ENCODE data around the gene MLXIP.

The MLXIP gene

GRCh38 chr12:122030424-122031035 lies 48.0 kb upstream of the MLXIP start:
- no peaks in the 10 kb centered on the region for H3K9me3 ChIP-seq (ENCODE audit: insufficient read depth, low read length, severe bottlenecking)
- H3K9ac ChIP-seq (ENCODE audit: low read depth, low read length) = no peak overlapping the region
- H2AFZ ChIP-seq (ENCODE audit: low read depth, low read length) = no peak overlapping the region
- no peak for DNase-seq
- no peak overlapping the region for H3K27ac ChIP-seq (ENCODE audit: low read length)
- H3K36me3 ChIP-seq (ENCODE audit: insufficient read depth, low read length) = peaks cover 56% of the 10 kb centered on the region
- peak; percentile 29; the same call in 1 of the 3 replicates for ATAC-seq (ENCODE audit: insufficient read depth, low read depth)
- peaks cover 100% of the 10 kb centered on the region for H3K79me2 ChIP-seq (ENCODE audit: insufficient read depth, low read length)
- peaks cover 81% of the 10 kb centered on the region for H4K20me1 ChIP-seq (ENCODE audit: insufficient read depth, low read length)
- H3K4me1 ChIP-seq (ENCODE audit: insufficient read depth, low read length) = peaks cover 20% of the 10 kb centered on the region
- H3K4me3 ChIP-seq (ENCODE audit: low read depth in 1 of 2, low read length in 2 of 2) = no peak overlapping the region
- no peak for TF ChIP-seq CTCF (IDR thresholded peaks at IDR 0.05; ENCODE audit: borderline replicate concordance, extremely low read depth, low read length, poor library complexity, severe bottlenecking)
- no peak for TF ChIP-seq EZH2 (IDR thresholded peaks at IDR 0.05; ENCODE audit: borderline replicate concordance, low read depth, low read length, severe bottlenecking)
- no peaks in the 10 kb centered on the region for H3K27me3 ChIP-seq (ENCODE audit: insufficient read depth, low read length, poor library complexity)
- H3K4me2 ChIP-seq (ENCODE audit: insufficient read depth, low read length) = no peak overlapping the region

DNA sequence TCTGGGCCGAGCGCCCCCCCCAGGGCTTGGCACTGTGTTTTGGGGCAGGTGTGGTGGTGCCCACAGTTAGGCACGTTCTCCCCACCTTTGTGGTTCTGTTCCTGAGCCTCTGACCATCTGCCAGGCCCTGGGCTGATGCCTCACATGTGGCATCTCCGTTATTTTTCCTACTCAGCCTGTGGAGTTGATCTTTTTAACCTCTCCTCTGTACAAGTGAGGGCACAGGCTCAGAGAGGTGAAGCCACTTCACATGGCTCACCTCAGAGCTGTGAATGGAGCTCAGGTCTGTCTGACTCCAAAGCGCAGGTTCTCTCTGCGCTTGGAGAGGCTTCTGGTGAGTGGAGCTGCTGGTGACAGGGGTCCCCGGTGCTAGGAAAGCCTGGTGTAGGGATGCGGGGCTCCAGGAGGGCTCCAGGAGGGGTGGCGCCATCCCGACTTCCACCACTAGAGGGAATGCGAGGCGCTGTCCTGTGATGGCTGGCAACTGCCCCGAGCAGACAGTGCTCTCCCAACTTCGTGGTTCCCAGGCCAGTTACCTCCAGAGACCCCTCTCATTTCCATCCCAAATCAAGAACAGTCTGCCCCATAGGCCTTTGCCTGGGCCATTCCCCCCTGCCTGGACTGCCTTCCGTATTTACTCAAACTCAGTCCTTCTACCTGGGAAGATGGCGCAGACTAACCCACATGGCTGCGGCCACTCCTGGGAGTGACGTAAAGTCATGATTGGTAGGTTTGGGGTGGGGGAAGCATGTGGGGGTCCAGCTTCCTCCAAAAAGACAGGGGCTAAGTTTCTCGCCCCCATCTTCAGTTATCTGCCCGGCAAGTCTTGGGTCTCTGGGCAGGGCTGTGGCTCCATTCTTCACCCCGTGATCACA lies 47.0 kb upstream of the MLXIP start:
- peaks cover 100% of the 10 kb centered on the region for H3K79me2 ChIP-seq (ENCODE audit: insufficient read depth, low read length)
- no peak overlapping the region for H3K4me2 ChIP-seq (ENCODE audit: insufficient read depth, low read length)
- H3K36me3 ChIP-seq (ENCODE audit: insufficient read depth, low read length) = peaks cover 67% of the 10 kb centered on the region
- H3K4me3 ChIP-seq (ENCODE audit: low read depth in 1 of 2, low read length in 2 of 2) = no peak overlapping the region
- DNase-seq = peak; percentile 62
- no peaks in the 10 kb centered on the region for H3K9me3 ChIP-seq (ENCODE audit: insufficient read depth, low read length, severe bottlenecking)
- no peak overlapping the region for H2AFZ ChIP-seq (ENCODE audit: low read depth, low read length)
- peak overlapping the region; percentile 25 for H3K27ac ChIP-seq (ENCODE audit: low read length)
- H4K20me1 ChIP-seq (ENCODE audit: insufficient read depth, low read length) = peaks cover 83% of the 10 kb centered on the region
- peak; percentile 77 for ATAC-seq (ENCODE audit: insufficient read depth, low read depth)
- no peak overlapping the region for H3K9ac ChIP-seq (ENCODE audit: low read depth, low read length)
- TF ChIP-seq CTCF (IDR thresholded peaks at IDR 0.05; ENCODE audit: borderline replicate concordance, extremely low read depth, low read length, poor library complexity, severe bottlenecking) (peak; percentile 74), EZH2 (IDR thresholded peaks at IDR 0.05; ENCODE audit: borderline replicate concordance, low read depth, low read length, severe bottlenecking) (no peak)
- peaks cover 17% of the 10 kb centered on the region for H3K4me1 ChIP-seq (ENCODE audit: insufficient read depth, low read length)
- no peaks in the 10 kb centered on the region for H3K27me3 ChIP-seq (ENCODE audit: insufficient read depth, low read length, poor library complexity)

DNA sequence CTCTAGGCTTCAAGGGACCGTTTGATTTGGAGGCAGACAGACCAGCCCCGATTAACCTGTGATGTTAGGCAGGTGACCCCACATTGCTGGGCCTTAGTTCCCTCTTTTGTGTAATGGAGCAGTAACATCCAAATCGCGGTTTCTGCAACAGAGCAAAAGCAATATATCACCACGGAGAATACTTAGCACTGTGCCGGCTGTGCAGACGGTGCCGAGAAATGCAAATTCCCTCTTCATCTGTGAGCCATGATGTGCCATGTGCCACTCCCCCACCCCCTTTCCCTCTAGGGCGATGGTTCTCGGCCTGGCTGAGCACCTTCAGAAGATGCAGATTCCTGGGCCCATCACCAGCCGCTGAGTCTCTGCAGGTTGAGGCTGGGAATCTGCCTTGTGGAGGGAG lies 46.0 kb upstream of the MLXIP start:
- Histone ChIP-seq H3K4me2 (ENCODE audit: insufficient read depth, low read length) (no peak overlapping the region), H2AFZ (ENCODE audit: low read depth, low read length) (no peak overlapping the region), H3K27me3 (ENCODE audit: insufficient read depth, low read length, poor library complexity) (no peaks in the 10 kb centered on the region), H3K9me3 (ENCODE audit: insufficient read depth, low read length, severe bottlenecking) (no peaks in the 10 kb centered on the region), H3K27ac (ENCODE audit: low read length) (no peak overlapping the region), H3K4me1 (ENCODE audit: insufficient read depth, low read length) (peaks cover 10% of the 10 kb centered on the region; the same call in 1 of the 2 replicates), H3K36me3 (ENCODE audit: insufficient read depth, low read length) (peaks cover 77% of the 10 kb centered on the region), H4K20me1 (ENCODE audit: insufficient read depth, low read length) (peaks cover 82% of the 10 kb centered on the region), H3K9ac (ENCODE audit: low read depth, low read length) (no peak overlapping the region), H3K4me3 (ENCODE audit: low read depth in 1 of 2, low read length in 2 of 2) (no peak overlapping the region), H3K79me2 (ENCODE audit: insufficient read depth, low read length) (peaks cover 97% of the 10 kb centered on the region)
- TF ChIP-seq EZH2 (IDR thresholded peaks at IDR 0.05; ENCODE audit: borderline replicate concordance, low read depth, low read length, severe bottlenecking) (no peak), CTCF (IDR thresholded peaks at IDR 0.05; ENCODE audit: borderline replicate concordance, extremely low read depth, low read length, poor library complexity, severe bottlenecking) (no peak)
- ATAC-seq (ENCODE audit: insufficient read depth, low read depth) = no peak
- no peak for DNase-seq
